GM12875 (cell line): ENCODE measurements around the gene CREM.
A peak's percentile ranks its signal among the peaks of the same experiment; 100 is the strongest.
"Not testable (repeated sequence)": the region's sequence is repeated elsewhere in the genome, so short reads cannot be mapped to it uniquely, and the experiment has no call there.

Source experiments
- H3K4me3 ChIP-seq: one replicate; pipeline ENCODE4 v1.5.1; 2011; ENCODE audit warnings: low read depth, low read length, control low read depth
- TF ChIP-seq, protein P1 (sequence below): IDR thresholded peaks from 2 replicates; pipeline ENCODE4 v1.5.1; 2011; ENCODE audit warnings: low read depth, mild to moderate bottlenecking, control low read depth, inconsistent platforms, low read length, moderate library complexity, borderline replicate concordance; ENCODE audit not compliant: insufficient read depth

Gene CREM

DNA sequence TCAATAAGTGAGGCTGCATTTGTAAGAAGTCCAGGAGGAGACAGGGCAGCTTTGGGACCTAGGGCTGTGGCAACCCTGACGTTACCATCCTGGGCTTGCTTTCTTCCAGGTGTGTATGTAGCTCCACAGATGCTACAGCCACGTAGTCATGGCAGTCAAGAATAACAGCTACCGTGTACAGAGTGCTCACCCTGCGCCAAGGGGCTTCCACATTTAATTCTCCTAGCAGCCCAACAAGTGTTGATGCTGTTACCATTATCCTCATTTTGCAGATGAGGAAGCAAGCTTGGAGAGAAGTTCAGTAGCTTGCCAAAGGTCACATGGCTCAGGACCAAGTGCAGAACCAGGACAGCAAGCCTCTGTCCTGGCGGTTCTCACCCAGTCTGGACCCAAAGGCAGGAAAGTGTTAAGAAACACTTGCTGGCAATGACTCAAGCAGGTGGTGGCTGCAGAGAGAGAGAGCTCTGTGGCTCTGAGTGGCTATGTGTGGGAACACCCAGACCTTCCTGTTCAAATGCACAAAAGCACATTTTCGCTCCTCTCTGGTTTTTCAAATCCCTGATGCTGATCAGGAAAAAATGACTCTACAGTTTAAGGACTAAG, 89.8 kb downstream of the CREM start:
- TF ChIP-seq, protein P1, sequence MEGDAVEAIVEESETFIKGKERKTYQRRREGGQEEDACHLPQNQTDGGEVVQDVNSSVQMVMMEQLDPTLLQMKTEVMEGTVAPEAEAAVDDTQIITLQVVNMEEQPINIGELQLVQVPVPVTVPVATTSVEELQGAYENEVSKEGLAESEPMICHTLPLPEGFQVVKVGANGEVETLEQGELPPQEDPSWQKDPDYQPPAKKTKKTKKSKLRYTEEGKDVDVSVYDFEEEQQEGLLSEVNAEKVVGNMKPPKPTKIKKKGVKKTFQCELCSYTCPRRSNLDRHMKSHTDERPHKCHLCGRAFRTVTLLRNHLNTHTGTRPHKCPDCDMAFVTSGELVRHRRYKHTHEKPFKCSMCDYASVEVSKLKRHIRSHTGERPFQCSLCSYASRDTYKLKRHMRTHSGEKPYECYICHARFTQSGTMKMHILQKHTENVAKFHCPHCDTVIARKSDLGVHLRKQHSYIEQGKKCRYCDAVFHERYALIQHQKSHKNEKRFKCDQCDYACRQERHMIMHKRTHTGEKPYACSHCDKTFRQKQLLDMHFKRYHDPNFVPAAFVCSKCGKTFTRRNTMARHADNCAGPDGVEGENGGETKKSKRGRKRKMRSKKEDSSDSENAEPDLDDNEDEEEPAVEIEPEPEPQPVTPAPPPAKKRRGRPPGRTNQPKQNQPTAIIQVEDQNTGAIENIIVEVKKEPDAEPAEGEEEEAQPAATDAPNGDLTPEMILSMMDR = no peak
- no peak overlapping the region for H3K4me3 ChIP-seq

DNA sequence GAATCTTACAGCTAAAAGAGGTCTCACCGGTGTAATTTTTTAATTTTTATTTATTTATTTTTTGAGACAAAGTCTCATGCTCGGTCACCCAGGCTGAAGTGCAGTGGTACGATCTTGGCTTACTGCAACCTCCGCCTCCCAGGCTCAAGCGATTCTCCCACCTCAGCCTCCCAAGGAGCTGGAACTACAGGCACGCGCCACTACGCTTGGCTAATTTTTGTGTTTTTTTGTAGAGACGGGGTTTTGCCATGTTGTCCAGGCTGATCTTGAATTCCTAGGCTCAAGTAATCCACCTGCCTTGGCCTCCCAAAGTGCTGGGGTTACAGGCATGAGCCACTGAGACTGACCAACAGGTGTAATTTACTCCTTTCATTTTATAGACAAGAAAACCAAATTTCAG, 90.3 kb downstream of the CREM start:
- H3K4me3 ChIP-seq = not testable (repeated sequence)

DNA sequence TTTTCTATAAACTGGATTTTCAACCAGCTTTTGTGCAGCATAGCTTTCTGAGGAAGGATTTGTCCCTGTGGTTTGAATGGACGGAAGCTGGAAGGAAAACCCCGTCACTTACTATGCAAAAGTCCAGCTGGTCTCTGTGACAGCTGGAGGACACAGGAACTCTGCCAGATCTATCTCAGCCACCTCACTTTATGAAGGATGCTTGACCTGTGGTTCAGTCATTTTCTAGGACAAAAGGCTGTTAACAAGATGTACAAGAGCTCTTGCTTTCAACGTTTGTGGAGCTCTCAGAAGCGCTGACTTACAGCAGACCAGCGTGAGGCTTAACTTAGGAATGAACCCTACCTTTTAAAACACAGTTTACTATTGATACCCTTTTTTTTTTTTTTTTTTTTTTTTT, 90.8 kb downstream of the CREM start:
- no peak overlapping the region for H3K4me3 ChIP-seq
- TF ChIP-seq, protein P1 = no peak

DNA sequence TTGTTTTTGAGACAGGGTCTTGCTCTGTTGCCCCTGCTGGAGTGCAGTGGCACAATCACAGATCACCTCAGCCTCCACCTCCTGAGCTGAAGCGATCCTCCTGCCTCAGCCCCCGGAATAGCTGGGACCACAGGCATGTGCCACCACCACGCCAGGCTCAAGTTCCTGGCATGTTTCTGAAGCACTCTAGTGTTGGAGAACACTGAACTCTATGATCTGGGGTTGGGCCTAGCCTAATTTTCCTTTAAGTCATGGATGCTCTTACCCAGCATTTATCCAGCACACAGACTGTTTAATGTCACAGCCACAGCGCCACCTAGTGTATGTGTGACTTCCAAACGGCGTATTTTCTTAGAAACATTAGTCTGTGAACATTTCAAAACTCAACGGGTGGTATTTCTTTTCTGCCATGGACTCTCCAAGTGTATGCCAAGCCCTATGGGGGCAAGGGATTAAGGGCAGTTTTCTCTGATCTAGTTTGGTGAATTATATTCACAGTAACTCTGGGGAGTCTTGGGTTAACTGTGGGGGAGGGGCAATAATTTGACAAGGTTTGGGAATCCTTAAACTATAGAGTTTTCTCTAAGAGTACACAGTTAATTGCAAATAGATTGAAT, 91.8 kb downstream of the CREM start:
- TF ChIP-seq, protein P1 = peak; percentile 60
- H3K4me3 ChIP-seq = no peak overlapping the region

DNA sequence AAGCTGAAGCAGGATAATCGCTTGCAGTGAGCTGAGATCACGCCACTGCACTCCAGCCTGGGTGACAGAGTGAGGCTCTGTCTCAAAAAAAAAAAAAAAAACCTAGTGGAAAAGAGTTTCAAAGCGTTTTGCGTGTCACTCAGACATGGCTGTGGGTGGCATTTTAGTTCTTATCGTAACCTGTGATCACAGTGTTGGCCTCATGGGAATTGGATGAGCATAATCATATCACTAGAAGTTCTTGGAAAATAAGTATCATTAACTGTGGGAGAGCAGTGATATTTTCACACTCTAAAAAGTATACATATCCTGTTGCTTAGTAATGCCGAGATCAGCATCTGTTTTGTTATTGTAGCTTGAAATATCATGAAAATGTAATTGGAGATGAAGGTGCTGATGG, 92.6 kb downstream of the CREM start:
- no peak overlapping the region for H3K4me3 ChIP-seq
- TF ChIP-seq, protein P1 = no peak

DNA sequence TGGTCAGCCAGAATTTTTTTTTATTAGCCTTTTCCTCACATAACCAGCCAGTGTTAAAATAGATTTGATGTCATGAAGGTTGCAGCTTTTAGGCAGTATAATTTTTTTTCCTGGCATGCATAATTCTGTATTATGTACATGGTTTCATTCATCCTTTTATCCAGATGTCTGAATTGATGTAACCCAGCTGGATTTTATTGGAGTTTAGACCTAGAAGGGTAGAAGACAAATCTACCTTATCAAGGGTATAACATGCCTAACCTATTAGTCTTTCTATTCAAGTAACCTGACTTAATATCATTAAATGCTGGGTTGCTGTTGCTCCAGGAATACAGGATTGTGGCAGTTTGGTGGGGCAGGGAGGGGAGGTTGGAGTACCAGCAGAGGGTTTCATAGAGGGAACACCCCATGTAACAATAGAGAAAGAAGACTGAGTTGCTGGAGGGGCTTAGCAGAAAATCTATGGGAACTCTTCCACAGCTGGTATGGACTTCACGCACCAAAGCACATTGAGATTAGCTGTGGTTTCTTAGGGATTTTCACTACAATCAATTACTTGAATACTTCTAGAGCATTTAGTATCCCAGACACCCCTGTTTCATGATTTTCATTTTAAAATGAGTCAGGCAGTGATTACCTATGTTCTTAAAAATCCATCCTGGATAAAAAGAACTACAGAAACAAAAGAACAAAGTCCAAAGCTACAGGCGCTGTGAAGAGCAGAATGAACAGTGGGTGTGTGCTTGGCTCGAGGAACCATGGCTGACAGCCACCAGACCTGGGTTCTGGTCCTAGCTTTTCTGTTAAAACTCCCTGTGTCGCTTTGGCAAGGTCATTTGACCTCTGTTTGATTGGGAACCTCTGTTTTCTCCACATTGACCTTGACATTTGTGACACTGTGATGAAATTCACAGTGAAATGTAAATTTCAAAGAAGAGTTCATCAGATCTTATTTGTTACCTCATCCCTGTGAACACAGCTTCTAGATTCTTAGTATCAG, 93.5 kb downstream of the CREM start:
- TF ChIP-seq, protein P1 = no peak
- no peak overlapping the region for H3K4me3 ChIP-seq

DNA sequence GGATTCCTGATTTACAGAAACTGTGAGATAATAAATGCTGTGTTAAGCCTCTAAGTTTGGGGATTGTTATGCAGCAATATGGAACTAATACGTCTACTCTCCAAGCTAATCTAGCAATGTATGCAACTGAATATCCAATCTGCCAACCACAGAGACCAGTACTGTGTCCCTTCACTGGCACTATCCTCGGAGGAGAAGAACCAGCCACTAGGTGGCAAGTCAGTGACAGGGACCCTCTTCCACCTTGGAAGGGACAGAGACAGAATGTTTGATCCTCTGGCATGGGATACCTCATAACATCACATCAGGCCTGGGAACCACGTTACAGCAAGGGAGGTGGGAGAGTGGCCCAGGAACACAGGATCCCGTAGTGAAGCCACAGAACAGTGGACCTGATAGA, 96.4 kb downstream of the CREM start:
- no peak overlapping the region for H3K4me3 ChIP-seq
- TF ChIP-seq, protein P1 = 0 out of 2 replicates have a peak, but pooled peaks have one; percentile 4
